Measurements from ENCODE around the gene PPEF1. TPM values are rescaled to one million over a fixed set of nuclear protein-coding genes. Genes with fewer than 3 reads are reported as not detected.

The PPEF1 gene
- total RNA-seq, 1 experiment from 2014 or later = 0.52 TPM

DNA sequence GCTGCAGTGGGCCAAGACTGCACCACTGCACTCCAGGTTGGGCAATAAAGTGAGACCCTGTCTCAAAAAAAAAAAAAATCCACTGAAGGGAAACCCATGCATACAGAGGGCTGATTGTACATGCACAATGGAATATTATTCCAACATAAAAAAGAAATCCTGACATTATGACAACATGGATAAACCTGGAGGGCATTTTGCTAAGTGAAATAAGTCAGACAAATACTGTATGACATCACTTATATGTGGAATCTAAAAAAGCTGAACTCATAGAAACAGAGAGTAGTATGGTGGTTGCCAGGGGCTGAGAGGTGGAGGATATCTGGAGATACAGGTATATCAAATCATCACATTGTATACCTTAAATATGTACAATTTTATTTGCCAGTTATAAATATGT, 102.2 kb downstream of the PPEF1 start:
- H3K23me2 ChIP-seq (ENCODE audit: insufficient read length, low read depth, low read length, poor library complexity, severe bottlenecking) = no peaks in the 10 kb centered on the region
- H3K9ac ChIP-seq (ENCODE audit: extremely low read depth, insufficient read length, low read length) = no peak overlapping the region
- Mint-ChIP-seq H3K27me3 (ENCODE audit: low read depth) (no peaks in the 10 kb centered on the region; the same call in none of the 2 replicates), H3K36me3 (ENCODE audit: insufficient read depth in 1 of 3, low read depth in 3 of 3) (peaks cover 0 to 3% (median 2%) of the 10 kb centered on the region in 3 experiments; a peak in 2 of 7 replicates), H3K4me3 (no peak overlapping the region), H3K9me3 (peaks cover 59 to 72% of the 10 kb centered on the region in 2 experiments), H3K4me1 (no peaks in the 10 kb centered on the region), H3K27ac (no peak overlapping the region)
- no peak for DNase-seq
- no peak overlapping the region for H3K4ac ChIP-seq (ENCODE audit: low read depth, low read length)
- H4K20me1 ChIP-seq (ENCODE audit: control insufficient read depth, insufficient read depth, insufficient read length) = no peaks in the 10 kb centered on the region
- H2AK5ac ChIP-seq (ENCODE audit: insufficient read length, low read length) = no peak overlapping the region
- no peak overlapping the region for H2BK20ac ChIP-seq (ENCODE audit: low read depth, low read length, poor library complexity, severe bottlenecking)
- H3T11ph ChIP-seq (ENCODE audit: low read length) = no peak overlapping the region
- H3K4me1 ChIP-seq (ENCODE audit: insufficient read depth, low read length) = no peaks in the 10 kb centered on the region
- H3K18ac ChIP-seq (ENCODE audit: insufficient read length, low read depth, low read length) = no peak overlapping the region
- peaks cover 10% of the 10 kb centered on the region for H3K9me3 ChIP-seq (ENCODE audit: control insufficient read depth, low read depth, low read length)
- H3K79me2 ChIP-seq (ENCODE audit: insufficient read depth, low read length) = no peaks in the 10 kb centered on the region
- no peak overlapping the region for H3K14ac ChIP-seq (ENCODE audit: insufficient read depth, low read length)
- H3K79me1 ChIP-seq (ENCODE audit: insufficient read depth, low read depth, low read length, poor library complexity, severe bottlenecking) = no peaks in the 10 kb centered on the region
- no peak overlapping the region for H2BK15ac ChIP-seq (ENCODE audit: low read depth, low read length)
- TF ChIP-seq, protein P1, sequence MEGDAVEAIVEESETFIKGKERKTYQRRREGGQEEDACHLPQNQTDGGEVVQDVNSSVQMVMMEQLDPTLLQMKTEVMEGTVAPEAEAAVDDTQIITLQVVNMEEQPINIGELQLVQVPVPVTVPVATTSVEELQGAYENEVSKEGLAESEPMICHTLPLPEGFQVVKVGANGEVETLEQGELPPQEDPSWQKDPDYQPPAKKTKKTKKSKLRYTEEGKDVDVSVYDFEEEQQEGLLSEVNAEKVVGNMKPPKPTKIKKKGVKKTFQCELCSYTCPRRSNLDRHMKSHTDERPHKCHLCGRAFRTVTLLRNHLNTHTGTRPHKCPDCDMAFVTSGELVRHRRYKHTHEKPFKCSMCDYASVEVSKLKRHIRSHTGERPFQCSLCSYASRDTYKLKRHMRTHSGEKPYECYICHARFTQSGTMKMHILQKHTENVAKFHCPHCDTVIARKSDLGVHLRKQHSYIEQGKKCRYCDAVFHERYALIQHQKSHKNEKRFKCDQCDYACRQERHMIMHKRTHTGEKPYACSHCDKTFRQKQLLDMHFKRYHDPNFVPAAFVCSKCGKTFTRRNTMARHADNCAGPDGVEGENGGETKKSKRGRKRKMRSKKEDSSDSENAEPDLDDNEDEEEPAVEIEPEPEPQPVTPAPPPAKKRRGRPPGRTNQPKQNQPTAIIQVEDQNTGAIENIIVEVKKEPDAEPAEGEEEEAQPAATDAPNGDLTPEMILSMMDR (conservative IDR thresholded peaks at IDR 0.05) = no peak
- no peak overlapping the region for H3K23ac ChIP-seq (ENCODE audit: insufficient read length, low read depth, low read length)
- H2BK12ac ChIP-seq (ENCODE audit: insufficient read length, low read depth, low read length) = no peak overlapping the region
- no peak overlapping the region for H3K56ac ChIP-seq (ENCODE audit: insufficient read length, low read depth, low read length)
- no peak overlapping the region for H2AFZ ChIP-seq (ENCODE audit: low read length)
- no peak overlapping the region for H2BK5ac ChIP-seq (ENCODE audit: insufficient read length, low read length)
- no peaks in the 10 kb centered on the region for H3K27me3 ChIP-seq (ENCODE audit: insufficient read depth, low read length)
- no peak overlapping the region for H3K27ac ChIP-seq (ENCODE audit: insufficient read length, low read depth, low read length)
- no peak overlapping the region for H4K5ac ChIP-seq (ENCODE audit: insufficient read length, low read depth, low read length)
- H4K8ac ChIP-seq (replicated peaks; ENCODE audit: insufficient read length, low read depth, low read length) = no peak overlapping the region
- H3K4me2 ChIP-seq (ENCODE audit: insufficient read depth, insufficient read length, low read length) = no peak overlapping the region
- H2BK120ac ChIP-seq (ENCODE audit: low read depth, low read length, poor library complexity, severe bottlenecking) = no peak overlapping the region
- no peak overlapping the region for H4K91ac ChIP-seq (ENCODE audit: insufficient read length, low read depth, low read length)

All from H9 (cell line).